HCT116 (cell line): Measurements from ENCODE around the gene MAP3K7CL. TPM values are rescaled to one million over a fixed set of nuclear protein-coding genes. Genes with fewer than 3 reads are reported as not detected.

Source experiments
- ATAC-seq: fragments of 200-7000 bp; cut with Tn5 transposase; 2 replicates; pipeline ENCODE4 v1.9.1; 2020; ENCODE audit warnings: mild to moderate bottlenecking, moderate library complexity
- BruUV-seq: library from RNA; stranded (reverse); fragments of 400-500 nt; replicated peaks from 2 replicates; lab custom pipeline; 2021; lab: Mats Ljungman, UMichigan
- CTCF ChIA-PET: fragments of 300-600 bp; sonication (Branson Sonifier 250); formaldehyde crosslinking; loops from one replicate; lab custom pipeline; 2021; ENCODE audit warnings: antibody characterized with exemption; lab: Charles Lee
- POLR2A ChIA-PET: fragments of 300-600, 350-600 bp; sonication (Branson Sonifier 250); formaldehyde crosslinking; loops from one replicate; lab custom pipeline; 2021; ENCODE audit warnings: antibody characterized with exemption; lab: Charles Lee
- RAD21 ChIA-PET, 2 experiments: fragments of 300-600 bp; sonication (Branson Sonifier 250); formaldehyde crosslinking; loops; one replicate each; lab custom pipeline; 2023; ENCODE audit warnings: low total read pairs in 2 of 2; ENCODE audit not compliant: uncharacterized antibody in 2 of 2, unreplicated experiment in 2 of 2, low non-redundant PET in 1 of 2; lab: Charles Lee
- DNase-seq: peaks from one replicate; pipeline ENCODE4 v3.0.0-alpha.2; 2010; ENCODE audit warnings: low read depth, low spot score
- H2AFZ ChIP-seq: fragments of 200-600 bp; shearing (Covaris generic), sonication (generic); 2 replicates; pipeline ENCODE4 v1.6.1; 2017; ENCODE audit warnings: low read depth, mixed run types, mixed read lengths, antibody characterized with exemption, low read length; ENCODE audit not compliant: poor library complexity, severe bottlenecking
- H3K27ac ChIP-seq: 2 replicates; pipeline ENCODE4 v1.5.1; 2012; ENCODE audit warnings: low read depth, low read length
- H3K27me3 ChIP-seq: fragments of 200-600 bp; sonication (generic); 2 replicates; pipeline ENCODE4 v1.6.1; 2016; ENCODE audit warnings: mixed run types, low read length, mixed read lengths; ENCODE audit not compliant: insufficient read depth
- H3K36me3 ChIP-seq, 2 experiments: fragments of 200-500 bp in 1 of 2; fragments of 200-600 bp in 1 of 2; sonication (Bioruptor generic) in 1 of 2; sonication (generic) in 1 of 2; 2 replicates each; pipeline versions ENCODE4 v1.5.1 to v1.6.1; 2014 to 2016; ENCODE audit warnings: low read length in 2 of 2, inconsistent platforms in 1 of 2, mixed read lengths in 1 of 2, mixed run types in 1 of 2; ENCODE audit not compliant: insufficient read depth in 2 of 2, control insufficient read depth in 1 of 2
- H3K4me1 ChIP-seq, 2 experiments: fragments of 200-600 bp in 1 of 2; sonication (generic) in 1 of 2; 2 replicates each; pipeline versions ENCODE4 v1.5.1 to v1.6.1; 2012 to 2017; ENCODE audit warnings: low read length in 2 of 2, inconsistent platforms in 1 of 2, mild to moderate bottlenecking in 1 of 2, mixed read lengths in 1 of 2, mixed run types in 1 of 2, moderate library complexity in 1 of 2; ENCODE audit not compliant: insufficient read depth in 2 of 2, control insufficient read depth in 1 of 2
- H3K4me2 ChIP-seq: fragments of 200-600 bp; sonication (generic); 2 replicates; pipeline ENCODE4 v1.6.1; 2017; ENCODE audit warnings: mixed run types, low read length, mixed read lengths
- H3K4me3 ChIP-seq, 2 experiments: fragments of 200-600 bp in 1 of 2; sonication (generic) in 1 of 2; replicated peaks in 1 of 2; 2 replicates each; pipeline ENCODE4 v1.5.1; 2011 to 2016; ENCODE audit warnings: low read length in 2 of 2, control low read depth in 1 of 2, low read depth in 1 of 2, mild to moderate bottlenecking in 1 of 2, mixed read lengths in 1 of 2, mixed run types in 1 of 2
- H3K79me2 ChIP-seq: fragments of 200-600 bp; sonication (generic); 2 replicates; pipeline ENCODE4 v1.6.1; 2017; ENCODE audit warnings: mild to moderate bottlenecking, mixed run types, low read length, moderate library complexity, mixed read lengths; ENCODE audit not compliant: insufficient read depth
- H3K9ac ChIP-seq: fragments of 200-600 bp; sonication (generic); 2 replicates; pipeline ENCODE4 v1.6.1; 2016; ENCODE audit warnings: low read length, mixed read lengths
- H3K9me2 ChIP-seq: fragments of 200-600 bp; sonication (generic), shearing (Covaris generic); 2 replicates; pipeline ENCODE4 v1.6.1; 2017; ENCODE audit warnings: mixed run types, mild to moderate bottlenecking, moderate library complexity; ENCODE audit not compliant: insufficient read depth
- H3K9me3 ChIP-seq, 2 experiments: fragments of 200-500 bp in 1 of 2; fragments of 200-600 bp in 1 of 2; sonication (Bioruptor generic) in 1 of 2; sonication (generic) in 1 of 2; 2 replicates each; pipeline ENCODE4 v1.6.1; 2014 to 2017; ENCODE audit warnings: low read length in 2 of 2, mixed read lengths in 2 of 2, inconsistent platforms in 1 of 2, low read depth in 1 of 2, mild to moderate bottlenecking in 1 of 2, mixed run types in 1 of 2, moderate library complexity in 1 of 2; ENCODE audit not compliant: control insufficient read depth in 1 of 2, insufficient read depth in 1 of 2
- H4K20me1 ChIP-seq: fragments of 200-600 bp; sonication (generic), shearing (Covaris generic); 2 replicates; pipeline ENCODE4 v1.6.1; 2017; ENCODE audit warnings: mixed run types, mild to moderate bottlenecking, moderate library complexity; ENCODE audit not compliant: insufficient read depth
- EGR1 ChIP-seq: IDR thresholded peaks from 2 replicates; pipeline ENCODE4 v1.6.1; 2012; ENCODE audit warnings: low read depth
- ELF1 ChIP-seq: IDR thresholded peaks from 2 replicates; pipeline ENCODE4 v1.6.1; 2012; ENCODE audit warnings: low read depth, borderline replicate concordance
- EZH2 ChIP-seq: fragments of 200-600 bp; sonication (generic); IDR thresholded peaks from 2 replicates; pipeline ENCODE4 v1.6.1; 2017; ENCODE audit warnings: antibody characterized with exemption, mixed run types
- EZH2phosphoT487 ChIP-seq: fragments of 200-600 bp; IDR thresholded peaks from 2 replicates; pipeline ENCODE4 v1.6.1; 2018; ENCODE audit warnings: antibody characterized with exemption, borderline replicate concordance
- JUND ChIP-seq: IDR thresholded peaks from 2 replicates; pipeline ENCODE4 v1.6.1; 2012
- RAD21 ChIP-seq: IDR thresholded peaks from 2 replicates; pipeline ENCODE4 v1.6.1; 2012; ENCODE audit warnings: low read depth, mild to moderate bottlenecking
- SIN3A ChIP-seq: IDR thresholded peaks from 2 replicates; pipeline ENCODE4 v1.6.1; 2012; ENCODE audit warnings: low read depth
- SRF ChIP-seq: IDR thresholded peaks from 2 replicates; pipeline ENCODE4 v1.6.1; 2012; ENCODE audit warnings: low read depth
- YY1 ChIP-seq: IDR thresholded peaks from 2 replicates; pipeline ENCODE4 v1.6.1; 2011; ENCODE audit warnings: low read length, low read depth, moderate library complexity, mild to moderate bottlenecking; ENCODE audit not compliant: insufficient replicate concordance; ENCODE audit errors: extremely low read depth
- ZFX ChIP-seq: fragments of 450-650 bp; IDR thresholded peaks from 2 replicates; pipeline ENCODE4 v1.6.1; 2017
- ZNF274 ChIP-seq: fragments of 200-500 bp; sonication (Bioruptor generic); IDR thresholded peaks from 2 replicates; pipeline ENCODE4 v1.6.1; 2014; ENCODE audit warnings: mild to moderate bottlenecking, low read depth, low read length, inconsistent platforms
- intact Hi-C: fragments of 100-400 bp; cut with micrococcal nuclease; formaldehyde crosslinking; loops from 2 replicates; pipeline ENCODE4 v1.10.0; 2022
- total RNA-seq: library from RNA; stranded (reverse); gene quantifications from one replicate; pipeline ENCODE4 v1.2.1, GENCODE V29; 2021; ENCODE audit not compliant: unreplicated experiment
- TF ChIP-seq, protein P1 (sequence below), 3 experiments: fragments of 200-600 bp in 1 of 3; sonication (generic) in 1 of 3; IDR thresholded peaks in 2 of 3; conservative IDR thresholded peaks in 1 of 3; 2 replicates each; pipeline ENCODE4 v1.5.1; 2012 to 2017; ENCODE audit warnings: low read depth in 2 of 3, low read length in 2 of 3, antibody characterized with exemption in 1 of 3, borderline replicate concordance in 1 of 3, control low read depth in 1 of 3, mild to moderate bottlenecking in 1 of 3, mixed read lengths in 1 of 3, mixed run types in 1 of 3, moderate library complexity in 1 of 3; ENCODE audit not compliant: insufficient read depth in 1 of 3

MAP3K7CL gene
- total RNA-seq, 1 experiment from 2014 or later: 0.57 TPM

DNA sequence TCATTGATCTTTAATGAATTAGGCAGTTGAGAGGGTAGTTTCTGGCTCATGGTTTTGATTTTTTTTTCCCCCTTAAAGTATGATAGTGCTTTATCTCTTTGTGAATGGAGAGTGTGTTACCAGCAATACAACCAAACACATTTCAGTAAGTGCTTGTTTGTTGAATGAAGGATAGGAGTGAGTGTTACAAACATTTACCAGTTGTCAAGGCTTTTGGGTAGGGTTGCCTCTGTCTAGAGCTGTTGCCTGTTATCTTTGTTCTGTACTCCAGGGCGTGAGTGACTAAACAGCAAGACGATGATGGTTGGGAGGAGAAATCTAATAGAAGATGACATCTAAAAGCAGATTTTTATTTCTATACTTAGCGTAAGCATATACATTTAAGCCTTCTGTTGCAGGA lies 21.5 kb downstream of the MAP3K7CL start:
- ATAC-seq: no peak
- Histone ChIP-seq H3K4me1 (0 out of 4 replicates have a peak, but pooled peaks cover 0 to 4% of the 10 kb centered on the region in 2 experiments), H3K27me3 (no peaks in the 10 kb centered on the region), H3K4me3 (no peak overlapping the region), H3K4me2 (no peak overlapping the region), H3K9ac (no peak overlapping the region), H2AFZ (no peak overlapping the region), H3K27ac (no peak overlapping the region), H3K79me2 (no peaks in the 10 kb centered on the region), H3K9me3 (no peaks in the 10 kb centered on the region), H3K9me2 (no peaks in the 10 kb centered on the region), H4K20me1 (no peaks in the 10 kb centered on the region), H3K36me3 (no peaks in the 10 kb centered on the region)
- TF ChIP-seq ELF1 (no peak), EZH2 (no peak), SIN3A (no peak), EGR1 (no peak), SRF (no peak), JUND (no peak), EZH2phosphoT487 (no peak), YY1 (no peak), RAD21 (no peak), ZFX (no peak), ZNF274 (no peak)
- TF ChIP-seq, protein P1, sequence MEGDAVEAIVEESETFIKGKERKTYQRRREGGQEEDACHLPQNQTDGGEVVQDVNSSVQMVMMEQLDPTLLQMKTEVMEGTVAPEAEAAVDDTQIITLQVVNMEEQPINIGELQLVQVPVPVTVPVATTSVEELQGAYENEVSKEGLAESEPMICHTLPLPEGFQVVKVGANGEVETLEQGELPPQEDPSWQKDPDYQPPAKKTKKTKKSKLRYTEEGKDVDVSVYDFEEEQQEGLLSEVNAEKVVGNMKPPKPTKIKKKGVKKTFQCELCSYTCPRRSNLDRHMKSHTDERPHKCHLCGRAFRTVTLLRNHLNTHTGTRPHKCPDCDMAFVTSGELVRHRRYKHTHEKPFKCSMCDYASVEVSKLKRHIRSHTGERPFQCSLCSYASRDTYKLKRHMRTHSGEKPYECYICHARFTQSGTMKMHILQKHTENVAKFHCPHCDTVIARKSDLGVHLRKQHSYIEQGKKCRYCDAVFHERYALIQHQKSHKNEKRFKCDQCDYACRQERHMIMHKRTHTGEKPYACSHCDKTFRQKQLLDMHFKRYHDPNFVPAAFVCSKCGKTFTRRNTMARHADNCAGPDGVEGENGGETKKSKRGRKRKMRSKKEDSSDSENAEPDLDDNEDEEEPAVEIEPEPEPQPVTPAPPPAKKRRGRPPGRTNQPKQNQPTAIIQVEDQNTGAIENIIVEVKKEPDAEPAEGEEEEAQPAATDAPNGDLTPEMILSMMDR (IDR thresholded peaks at IDR 0.05 in 2 of 3, conservative IDR thresholded peaks at IDR 0.05 in 1 of 3; ENCODE audit: borderline replicate concordance in 1 of 3, insufficient read depth in 1 of 3, low read depth in 2 of 3, low read length in 2 of 3): no peak
- ChIA-PET POLR2A (no interaction called here), CTCF (no interaction called here), RAD21 (no interaction called here)
- intact Hi-C loops: no loop called here
- no TSS peak for BruUV-seq
- DNase-seq: no peak
